IPS-18c (cell line): ENCODE results near the gene ZNF718.
"Not testable (repeated sequence)": the region's sequence is repeated elsewhere in the genome, so short reads cannot be mapped to it uniquely, and the experiment has no call there.

Source experiments
- H3K4me3 ChIP-seq: 2 replicates; pipeline ENCODE4 v1.7.0; 2013; ENCODE audit warnings: low read depth, mild to moderate bottlenecking, low read length, moderate library complexity; ENCODE audit not compliant: insufficient read depth
- H3K9me3 ChIP-seq: one replicate; pipeline ENCODE4 v1.6.1; 2013; ENCODE audit warnings: mild to moderate bottlenecking, low read length, moderate library complexity; ENCODE audit not compliant: control insufficient read depth, insufficient read depth

ZNF718 gene

GRCh38 chr4:132483-132882 is 8.2 kb downstream of the ZNF718 start:
- Histone ChIP-seq H3K4me3 (no peak overlapping the region), H3K9me3 (peaks cover 3% of the 10 kb centered on the region)

- Histone ChIP-seq H3K4me3 (no peak overlapping the region), H3K9me3 (peaks cover 3% of the 10 kb centered on the region)
These were observed 14.6 kb downstream of the ZNF718 start for GRCh38 chr4:138935-139334.

GRCh38 chr4:139691-140090 is 15.4 kb downstream of the ZNF718 start:
- Histone ChIP-seq H3K9me3 (peaks cover 3% of the 10 kb centered on the region), H3K4me3 (no peak overlapping the region)

- peaks cover 10% of the 10 kb centered on the region for H3K9me3 ChIP-seq
- no peak overlapping the region for H3K4me3 ChIP-seq
These were observed 22.3 kb downstream of the ZNF718 start for GRCh38 chr4:146621-147020.

GRCh38 chr4:147233-147632 is 22.9 kb downstream of the ZNF718 start:
- Histone ChIP-seq H3K4me3 (no peak overlapping the region), H3K9me3 (peaks cover 10% of the 10 kb centered on the region)

- no peak overlapping the region for H3K4me3 ChIP-seq
- H3K9me3 ChIP-seq: peaks cover 20% of the 10 kb centered on the region
These were observed 37.4 kb downstream of the ZNF718 start for GRCh38 chr4:161496-162284.

GRCh38 chr4:169640-170039 is 45.3 kb downstream of the ZNF718 start:
- H3K9me3 ChIP-seq: peaks cover 16% of the 10 kb centered on the region
- not testable (repeated sequence) for H3K4me3 ChIP-seq

- H3K4me3 ChIP-seq: peak overlapping the region; percentile 9; the same call in 1 of the 2 replicates
- H3K9me3 ChIP-seq: peaks cover 13% of the 10 kb centered on the region
These were observed 47.0 kb downstream of the ZNF718 start for GRCh38 chr4:171318-171717.

- H3K9me3 ChIP-seq: peaks cover 13% of the 10 kb centered on the region
These were observed 49.5 kb downstream of the ZNF718 start for GRCh38 chr4:173666-174314.

GRCh38 chr4:175986-176385 is 51.7 kb downstream of the ZNF718 start:
- no peak overlapping the region for H3K4me3 ChIP-seq
- H3K9me3 ChIP-seq: peaks cover 12% of the 10 kb centered on the region

More at GRCh38 chr4:173666-174314, 49.5 kb downstream of the ZNF718 start:
- H3K4me3 ChIP-seq: peak overlapping the region; percentile 3; the same call in 1 of the 2 replicates

- Histone ChIP-seq H3K4me3 (no peak overlapping the region), H3K9me3 (peaks cover 3% of the 10 kb centered on the region)
These were observed 52.7 kb downstream of the ZNF718 start for GRCh38 chr4:176995-177394.

GRCh38 chr4:182225-182624 is 57.9 kb downstream of the ZNF718 start:
- not testable (repeated sequence) for H3K9me3 ChIP-seq, H3K4me3 ChIP-seq

GRCh38 chr4:188091-188490 is 63.8 kb downstream of the ZNF718 start:
- H3K4me3 ChIP-seq: no peak overlapping the region
- peaks cover 19% of the 10 kb centered on the region for H3K9me3 ChIP-seq

GRCh38 chr4:195159-195558 is 70.9 kb downstream of the ZNF718 start:
- peaks cover 17% of the 10 kb centered on the region for H3K9me3 ChIP-seq
- H3K4me3 ChIP-seq: not testable (repeated sequence)

- Histone ChIP-seq H3K4me3 (no peak overlapping the region), H3K9me3 (peaks cover 27% of the 10 kb centered on the region)
These were observed 76.6 kb downstream of the ZNF718 start for GRCh38 chr4:200936-201335.

GRCh38 chr4:202822-203221 is 78.5 kb downstream of the ZNF718 start:
- H3K4me3 ChIP-seq: peak overlapping the region; percentile 24; the same call in 1 of the 2 replicates
- H3K9me3 ChIP-seq: peaks cover 37% of the 10 kb centered on the region

- Histone ChIP-seq H3K4me3 (no peak overlapping the region), H3K9me3 (peaks cover 34% of the 10 kb centered on the region)
These were observed 80.9 kb downstream of the ZNF718 start for GRCh38 chr4:205097-205756.

GRCh38 chr4:206054-206453 is 81.8 kb downstream of the ZNF718 start:
- H3K4me3 ChIP-seq: no peak overlapping the region
- H3K9me3 ChIP-seq: peaks cover 32% of the 10 kb centered on the region
